Endothelial cell of umbilical vein (primary cell): ENCODE measurements around the gene OLFML2B. TPM values are rescaled to one million over a fixed set of nuclear protein-coding genes. Genes with fewer than 3 reads are reported as not detected.

Experiments used
- BruUV-seq: library from RNA; stranded (reverse); fragments of 400-500 nt; replicated peaks from 2 replicates; lab custom pipeline; 2021; lab: Mats Ljungman, UMichigan
- CTCF ChIA-PET: fragments of 300-600, 350-600 bp; sonication (Branson Sonifier 250); formaldehyde crosslinking; loops from one replicate; lab custom pipeline; 2021; ENCODE audit warnings: antibody characterized with exemption, inconsistent platforms; lab: Charles Lee
- POLR2A ChIA-PET: fragments of 300-600, 350-600 bp; sonication (Branson Sonifier 250); formaldehyde crosslinking; loops from one replicate; lab custom pipeline; 2021; ENCODE audit warnings: antibody characterized with exemption, inconsistent platforms; lab: Charles Lee
- DNase-seq: peaks from one replicate; pipeline ENCODE4 v3.0.0-alpha.2; 2011; ENCODE audit warnings: low read depth, low spot score
- FAIRE-seq: peaks from 2 replicates; lab custom pipeline; 2011; peaks lifted over from hg19 to GRCh38; lab: Jason Lieb, UNC
- H2AFZ ChIP-seq: 2 replicates; pipeline ENCODE4 v1.6.0; 2012; ENCODE audit warnings: low read depth, low read length, control low read depth, inconsistent platforms
- H3K27ac ChIP-seq: 2 replicates; pipeline ENCODE4 v1.5.1; 2011; ENCODE audit warnings: low read depth, mild to moderate bottlenecking, control low read depth, low read length, moderate library complexity; ENCODE audit not compliant: insufficient read depth
- H3K27me3 ChIP-seq, 2 experiments: 2 replicates each; pipeline versions ENCODE4 v1.6.0 to v1.6.1; 2011; ENCODE audit warnings: low read length in 2 of 2, mixed read lengths in 1 of 2; ENCODE audit not compliant: control insufficient read depth in 2 of 2, insufficient read depth in 2 of 2
- H3K36me3 ChIP-seq, 2 experiments: 2 replicates in 1 of 2; 3 replicates in 1 of 2; pipeline ENCODE4 v1.5.1; 2011; ENCODE audit warnings: low read length in 2 of 2, mild to moderate bottlenecking in 1 of 2, moderate library complexity in 1 of 2; ENCODE audit not compliant: control insufficient read depth in 2 of 2, insufficient read depth in 2 of 2; ENCODE audit errors: extremely low read depth in 1 of 2
- H3K4me1 ChIP-seq: 3 replicates; pipeline ENCODE4 v1.5.1; 2011; ENCODE audit warnings: mild to moderate bottlenecking, low read length; ENCODE audit not compliant: control insufficient read depth, insufficient read depth; ENCODE audit errors: extremely low read depth
- H3K4me2 ChIP-seq: 2 replicates; pipeline ENCODE4 v1.6.1; 2011; ENCODE audit warnings: low read length, control low read depth, mixed read lengths; ENCODE audit not compliant: insufficient read depth
- H3K4me3 ChIP-seq, 3 experiments: fragments of 200-600 bp in 1 of 3; sonication (generic), shearing (Covaris generic) in 1 of 3; replicated peaks in 1 of 3; 2 replicates each; pipeline ENCODE4 v1.5.1; 2011 to 2016; ENCODE audit warnings: control low read depth in 3 of 3, low read length in 3 of 3, mild to moderate bottlenecking in 2 of 3, inconsistent platforms in 1 of 3, low read depth in 1 of 3, moderate library complexity in 1 of 3; ENCODE audit not compliant: insufficient read depth in 1 of 3
- H3K79me2 ChIP-seq: 2 replicates; pipeline ENCODE4 v1.6.0; 2012; ENCODE audit warnings: low read length, inconsistent platforms; ENCODE audit not compliant: control insufficient read depth, insufficient read depth
- H3K9ac ChIP-seq: replicated peaks from 2 replicates; pipeline ENCODE3; 2011; ENCODE audit warnings: low read length, control low read depth; ENCODE audit not compliant: insufficient read depth; ENCODE audit errors: extremely low read depth
- H3K9me1 ChIP-seq: replicated peaks from 3 replicates; pipeline ENCODE4 v1.6.0; 2011; ENCODE audit warnings: mild to moderate bottlenecking, low read length; ENCODE audit not compliant: control insufficient read depth, insufficient read depth; ENCODE audit errors: extremely low read depth
- H3K9me3 ChIP-seq: replicated peaks from 2 replicates; pipeline ENCODE4 v1.5.1; 2012; ENCODE audit warnings: low read length, inconsistent platforms; ENCODE audit not compliant: control insufficient read depth, insufficient read depth
- H4K20me1 ChIP-seq: replicated peaks from 2 replicates; pipeline ENCODE3; 2011; ENCODE audit warnings: mild to moderate bottlenecking, low read length; ENCODE audit not compliant: control insufficient read depth, insufficient read depth; ENCODE audit errors: extremely low read depth
- CTCF ChIP-seq, 2 donors: IDR thresholded peaks; 1 replicate in 1 of 2; 2 replicates in 1 of 2; pipeline ENCODE4 v1.5.1; 2011; ENCODE audit warnings: low read length in 2 of 2, mild to moderate bottlenecking in 2 of 2, moderate library complexity in 2 of 2, control low read depth in 1 of 2, inconsistent platforms in 1 of 2, low read depth in 1 of 2; ENCODE audit not compliant: insufficient read depth in 1 of 2; ENCODE audit errors: extremely low read depth in 1 of 2
- EZH2 ChIP-seq: IDR thresholded peaks from 2 replicates; pipeline ENCODE4 v1.6.1; 2012; ENCODE audit warnings: borderline replicate concordance, low read depth, mild to moderate bottlenecking, moderate library complexity, low read length, inconsistent platforms; ENCODE audit not compliant: severe bottlenecking
- FOS ChIP-seq: IDR thresholded peaks from 2 replicates; pipeline ENCODE4 v1.6.1; 2011; ENCODE audit warnings: mild to moderate bottlenecking, low read length, moderate library complexity, borderline replicate concordance; ENCODE audit not compliant: insufficient read depth
- GATA2 ChIP-seq: IDR thresholded peaks from 2 replicates; pipeline ENCODE4 v1.7.0; 2011; ENCODE audit warnings: low read depth, mild to moderate bottlenecking, moderate library complexity, mixed read lengths, low read length; ENCODE audit not compliant: insufficient read length, insufficient read depth
- JUN ChIP-seq: IDR thresholded peaks from 2 replicates; pipeline ENCODE4 v1.6.1; 2011; ENCODE audit warnings: borderline replicate concordance, low read depth; ENCODE audit not compliant: insufficient read length, insufficient read depth
- MAX ChIP-seq: IDR thresholded peaks from 2 replicates; pipeline ENCODE4 v1.6.1; 2011; ENCODE audit not compliant: insufficient read depth, insufficient read length
- MYC ChIP-seq: IDR thresholded peaks from one replicate; pipeline ENCODE4 v1.6.1; 2011; ENCODE audit warnings: mild to moderate bottlenecking, low read depth, low read length
- POLR2A ChIP-seq: IDR thresholded peaks from 2 replicates; pipeline ENCODE4 v1.6.1; 2012; ENCODE audit warnings: low read depth, mild to moderate bottlenecking, control low read depth, low read length
- POLR2AphosphoS5 ChIP-seq: IDR thresholded peaks from 2 replicates; pipeline ENCODE4 v1.6.1; 2012; ENCODE audit warnings: low read depth, mild to moderate bottlenecking, control low read depth, low read length, moderate library complexity; ENCODE audit not compliant: insufficient read depth
- dilution Hi-C: fragments of 300-500 bp; cut with MboI; formaldehyde crosslinking; loops from one replicate; pipeline ENCODE4 v1.15.0; 2019; ENCODE audit warnings: low sequenced_read_pairs; ENCODE audit not compliant: extremely low pct_ligation_motif_present
- intact Hi-C: fragments of 100-400 bp; cut with micrococcal nuclease; formaldehyde crosslinking; loops from one replicate; pipeline ENCODE4 v1.10.0; 2022
- polyA plus RNA-seq, 4 experiments: library from polyadenylated mRNA; depleted of rRNA in 3 of 4; stranded (reverse) in 3 of 4; unstranded in 1 of 4; fragments of >200 nt; gene quantifications; 2 replicates each; pipeline versions ENCODE4 v1.2.1 to v1.2.3, GENCODE V29; 2011 to 2012; ENCODE audit warnings: missing spikeins in 1 of 4
- total RNA-seq: library from RNA; stranded (reverse); gene quantifications from 2 replicates; pipeline ENCODE4 v1.2.3, GENCODE V29; 2021

OLFML2B gene
- total and polyA plus RNA-seq, 2 donors (not counting 3 experiments of a cell fraction or from before 2014, with no cell fraction given): 0.58 to 0.62 TPM

DNA sequence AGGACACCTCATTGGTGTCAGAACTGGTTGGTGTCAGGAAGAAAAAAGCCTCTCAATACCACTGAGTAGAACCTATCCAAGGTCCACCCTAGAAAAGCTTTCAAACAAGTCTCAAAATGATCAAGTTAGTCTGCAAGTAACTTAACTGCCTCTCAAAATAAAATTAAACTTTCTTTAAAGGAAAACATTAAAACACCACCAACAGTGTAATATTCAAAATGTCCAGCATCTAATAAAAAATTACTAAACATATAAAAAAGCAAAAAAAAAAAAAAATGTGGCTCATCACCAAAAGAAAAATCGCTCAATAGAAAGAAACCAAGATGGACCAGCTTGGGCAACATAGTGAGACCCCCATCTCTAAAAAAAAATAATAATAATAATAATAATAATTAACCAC is 18.7 kb upstream of the OLFML2B start:
- DNase-seq: no peak
- ChIA-PET CTCF (interaction anchor here (1.8 kb wide), 1 partner anchor 178 kb away, joined by 4 read pairs; no protein-coding TSS in a partner anchor), POLR2A (no interaction called here)
- dilution Hi-C loops (no loop called here), intact Hi-C loops (no loop called here)
- no peak for FAIRE-seq
- Histone ChIP-seq H3K4me2 (no peak overlapping the region), H3K4me3 (no peak overlapping the region), H3K9ac (no peak overlapping the region), H3K27me3 (peaks cover 0 to 2% of the 10 kb centered on the region in 2 experiments), H3K9me3 (no peaks in the 10 kb centered on the region), H2AFZ (no peak overlapping the region), H4K20me1 (no peaks in the 10 kb centered on the region), H3K9me1 (no peaks in the 10 kb centered on the region), H3K36me3 (no peaks in the 10 kb centered on the region), H3K4me1 (no peaks in the 10 kb centered on the region), H3K79me2 (no peaks in the 10 kb centered on the region), H3K27ac (no peak overlapping the region)
- BruUV-seq: no TSS peak
- no peak for TF ChIP-seq JUN
- no peak for TF ChIP-seq EZH2
- no peak for TF ChIP-seq GATA2
- TF ChIP-seq MAX: no peak
- TF ChIP-seq POLR2A: no peak
- TF ChIP-seq FOS: no peak
- no peak for TF ChIP-seq MYC
- TF ChIP-seq POLR2AphosphoS5: no peak
- TF ChIP-seq CTCF (IDR thresholded peaks at IDR 0.05; ENCODE audit: extremely low read depth in 1 of 2, insufficient read depth in 1 of 2, low read depth in 1 of 2, low read length in 2 of 2): no peak
